ENCODE measurements around the gene ZNF101.
"Not testable (repeated sequence)": the region's sequence is repeated elsewhere in the genome, so short reads cannot be mapped to it uniquely, and the experiment has no call there.

ZNF101 gene

GRCh38 chr19:19677579-19677978, 8.9 kb downstream of the ZNF101 start:
- no peak for TF ChIP-seq CTCF (IDR thresholded peaks at IDR 0.05; ENCODE audit: extremely low read depth, missing control alignments)
- no peak for DNase-seq (ENCODE audit: low spot score)

GRCh38 chr19:19679176-19680073, 10.8 kb downstream of the ZNF101 start:
- no peak for DNase-seq (ENCODE audit: low spot score)
- no peak for TF ChIP-seq CTCF (IDR thresholded peaks at IDR 0.05; ENCODE audit: extremely low read depth, missing control alignments)

GRCh38 chr19:19686119-19686518, 17.5 kb downstream of the ZNF101 start:
- not testable (repeated sequence) for DNase-seq (ENCODE audit: low spot score)

GRCh38 chr19:19686580-19686979, 17.9 kb downstream of the ZNF101 start:
- DNase-seq (ENCODE audit: low spot score): no peak
- no peak for TF ChIP-seq CTCF (IDR thresholded peaks at IDR 0.05; ENCODE audit: extremely low read depth, missing control alignments)

- DNase-seq (ENCODE audit: low spot score): no peak
- no peak for TF ChIP-seq CTCF (IDR thresholded peaks at IDR 0.05; ENCODE audit: extremely low read depth, missing control alignments)
Measured at GRCh38 chr19:19687090-19687489, 18.5 kb downstream of the ZNF101 start.

- DNase-seq (ENCODE audit: low spot score): not testable (repeated sequence)
Measured at GRCh38 chr19:19689023-19689422, 20.4 kb downstream of the ZNF101 start.

GRCh38 chr19:19691683-19692082, 23.0 kb downstream of the ZNF101 start:
- DNase-seq (ENCODE audit: low spot score): no peak
- no peak for TF ChIP-seq CTCF (IDR thresholded peaks at IDR 0.05; ENCODE audit: extremely low read depth, missing control alignments)

- TF ChIP-seq CTCF (IDR thresholded peaks at IDR 0.05; ENCODE audit: extremely low read depth, missing control alignments): no peak
- DNase-seq (ENCODE audit: low spot score): no peak
Measured at GRCh38 chr19:19696386-19696785, 27.7 kb downstream of the ZNF101 start.

All from GM20000 (cell line).